SU-DHL-6 (cell line): ENCODE measurements around the gene SPTSSB.

ENCODE experiments used
- EZH2phosphoT487 ChIP-seq: fragments of 200-600 bp; sonication (generic), shearing (Covaris generic); conservative IDR thresholded peaks from 2 replicates; pipeline ENCODE4 v1.6.1; 2018; ENCODE audit warnings: mild to moderate bottlenecking, antibody characterized with exemption, low read length, moderate library complexity, mixed read lengths
- TF ChIP-seq, protein P1 (sequence below): fragments of 200-600 bp; sonication (generic); IDR thresholded peaks from one replicate; pipeline ENCODE4 v1.5.1; 2017; ENCODE audit warnings: antibody characterized with exemption, mild to moderate bottlenecking, low read length, moderate library complexity; ENCODE audit not compliant: insufficient read depth, poor library complexity, severe bottlenecking

DNA sequence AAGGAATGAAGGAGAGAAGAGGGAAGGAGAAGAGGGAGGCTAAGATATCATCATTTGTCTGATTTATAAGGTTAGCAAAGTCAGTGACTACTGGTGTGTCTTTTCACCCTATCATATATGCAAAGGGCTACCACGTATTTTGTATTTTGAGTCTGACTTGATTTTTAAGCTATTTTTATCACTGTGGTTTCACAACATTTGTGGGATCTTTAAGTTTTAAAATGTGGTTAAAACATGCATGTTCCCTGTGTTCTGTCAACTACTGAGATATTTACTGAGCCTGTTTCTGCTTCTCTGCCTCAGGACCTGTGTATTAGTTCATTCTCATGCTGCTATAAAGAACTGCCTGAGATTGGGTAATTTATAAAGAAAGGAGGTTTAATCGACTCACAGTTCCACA is 22.5 kb upstream of the SPTSSB start:
- TF ChIP-seq, protein P1, sequence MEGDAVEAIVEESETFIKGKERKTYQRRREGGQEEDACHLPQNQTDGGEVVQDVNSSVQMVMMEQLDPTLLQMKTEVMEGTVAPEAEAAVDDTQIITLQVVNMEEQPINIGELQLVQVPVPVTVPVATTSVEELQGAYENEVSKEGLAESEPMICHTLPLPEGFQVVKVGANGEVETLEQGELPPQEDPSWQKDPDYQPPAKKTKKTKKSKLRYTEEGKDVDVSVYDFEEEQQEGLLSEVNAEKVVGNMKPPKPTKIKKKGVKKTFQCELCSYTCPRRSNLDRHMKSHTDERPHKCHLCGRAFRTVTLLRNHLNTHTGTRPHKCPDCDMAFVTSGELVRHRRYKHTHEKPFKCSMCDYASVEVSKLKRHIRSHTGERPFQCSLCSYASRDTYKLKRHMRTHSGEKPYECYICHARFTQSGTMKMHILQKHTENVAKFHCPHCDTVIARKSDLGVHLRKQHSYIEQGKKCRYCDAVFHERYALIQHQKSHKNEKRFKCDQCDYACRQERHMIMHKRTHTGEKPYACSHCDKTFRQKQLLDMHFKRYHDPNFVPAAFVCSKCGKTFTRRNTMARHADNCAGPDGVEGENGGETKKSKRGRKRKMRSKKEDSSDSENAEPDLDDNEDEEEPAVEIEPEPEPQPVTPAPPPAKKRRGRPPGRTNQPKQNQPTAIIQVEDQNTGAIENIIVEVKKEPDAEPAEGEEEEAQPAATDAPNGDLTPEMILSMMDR, result no peak
- no peak for TF ChIP-seq EZH2phosphoT487
